GM19463 (cell line): Measurements from ENCODE around the gene NIPSNAP3A.

ENCODE experiments used
- ATAC-seq: cut with Tn5 transposase; IDR thresholded peaks from one replicate; pipeline ENCODE4 v1.9.1; 2021; ENCODE audit warnings: mild to moderate bottlenecking, moderate library complexity; ENCODE audit not compliant: unreplicated experiment

The NIPSNAP3A gene

DNA sequence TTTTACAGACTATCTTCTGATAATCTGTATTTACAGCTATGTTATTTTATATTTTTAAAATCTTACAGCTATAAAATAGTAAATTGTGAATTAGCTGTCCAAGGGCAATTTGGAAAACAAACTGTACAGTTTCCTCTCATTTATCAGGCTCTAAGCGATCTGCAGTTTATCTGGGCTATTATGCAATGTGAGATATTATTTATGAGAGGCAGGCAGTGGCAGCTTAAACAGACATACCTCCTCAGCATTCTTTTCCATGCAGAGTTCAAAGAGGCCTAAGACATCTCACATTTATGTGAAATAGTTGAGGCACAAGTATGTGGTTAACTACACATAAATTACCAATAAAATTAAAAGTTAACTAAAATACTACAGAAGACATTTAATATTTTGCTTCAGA, 26.6 kb downstream of the NIPSNAP3A start:
- no peak for ATAC-seq

- peak; percentile 84 for ATAC-seq
Measured at GRCh38 chr9:104774831-104775573, 27.5 kb downstream of the NIPSNAP3A start.

DNA sequence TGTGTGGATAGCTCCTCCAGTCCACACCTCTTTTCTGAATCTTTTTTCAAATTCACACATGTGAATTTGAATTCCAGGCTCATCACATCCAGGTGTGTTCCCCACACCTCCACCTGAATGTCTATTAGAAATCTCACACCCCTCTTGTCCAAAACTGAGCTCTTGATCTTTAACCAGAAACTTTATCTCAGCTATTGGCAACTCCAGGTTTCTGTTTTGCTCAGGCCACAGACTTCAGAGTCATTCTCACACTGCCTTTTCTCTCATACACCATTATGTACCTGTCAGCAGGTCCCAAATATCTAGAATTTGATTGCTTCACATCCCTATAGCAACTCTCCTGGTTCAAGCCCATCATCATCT, 28.1 kb downstream of the NIPSNAP3A start:
- ATAC-seq: peak; percentile 55

GRCh38 chr9:104775976-104776375, 28.5 kb downstream of the NIPSNAP3A start:
- no peak for ATAC-seq

GRCh38 chr9:104776797-104777196, 29.3 kb downstream of the NIPSNAP3A start:
- no peak for ATAC-seq

DNA sequence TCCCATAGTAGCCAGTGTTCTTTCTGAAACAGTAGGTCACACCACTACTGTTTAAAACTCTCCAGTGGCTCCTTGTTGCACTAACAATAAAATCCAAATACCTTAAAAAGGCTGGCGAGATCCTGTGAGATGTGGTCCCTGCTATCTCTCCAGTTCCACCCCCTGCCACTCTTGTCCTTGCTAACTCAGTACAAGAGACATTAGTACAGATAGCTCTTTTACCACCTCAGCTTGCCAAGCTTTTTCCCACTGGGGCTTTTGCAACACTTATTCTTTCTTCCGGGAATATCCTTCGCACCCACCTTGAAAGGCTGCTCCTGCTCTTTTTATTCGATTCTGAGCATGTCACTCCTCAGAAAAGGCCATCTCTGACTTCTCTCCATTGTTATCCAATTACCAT, 31.3 kb downstream of the NIPSNAP3A start:
- no peak for ATAC-seq

DNA sequence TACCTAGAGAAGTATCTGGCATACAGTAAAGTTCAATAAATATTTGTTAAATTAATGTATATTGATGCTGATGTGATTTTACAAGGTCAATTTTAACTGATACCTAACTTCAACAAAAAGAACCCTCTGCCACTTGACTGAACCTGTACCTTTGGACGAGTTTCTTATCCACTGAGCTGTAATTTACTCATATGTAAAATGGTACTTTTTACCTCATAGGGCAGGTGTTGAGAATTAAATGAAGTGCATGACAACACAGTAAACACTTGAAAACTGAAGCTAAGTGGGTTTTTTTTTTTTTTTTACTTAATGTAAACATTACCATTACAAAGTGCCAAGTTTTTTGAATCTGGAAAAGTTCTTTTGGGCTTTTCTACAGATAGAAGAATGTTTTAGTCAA, 31.9 kb downstream of the NIPSNAP3A start:
- no peak for ATAC-seq

- no peak for ATAC-seq
Measured at GRCh38 chr9:104779946-104780535, 32.6 kb downstream of the NIPSNAP3A start.

GRCh38 chr9:104780796-104781395, 33.4 kb downstream of the NIPSNAP3A start:
- peak; percentile 33 for ATAC-seq

DNA sequence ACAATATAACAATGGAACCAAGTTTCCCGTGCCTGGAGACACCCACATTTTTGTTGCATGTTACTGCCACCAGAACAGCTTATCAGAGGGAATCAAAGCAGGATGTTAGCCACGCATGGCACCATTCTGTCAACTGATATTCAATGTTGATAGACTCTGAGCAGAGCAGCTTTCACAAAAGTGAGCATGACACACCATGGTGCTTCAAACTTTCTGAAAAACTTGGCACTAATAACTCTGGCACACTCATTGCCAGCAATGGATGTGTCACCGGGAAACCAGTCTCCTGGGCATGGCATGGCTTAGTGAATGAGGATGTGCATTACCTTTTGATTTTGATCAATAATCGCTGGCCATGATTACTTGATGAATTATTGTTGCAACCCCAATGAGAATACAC, 36.1 kb downstream of the NIPSNAP3A start:
- ATAC-seq: no peak

GRCh38 chr9:104784098-104784497, 36.6 kb downstream of the NIPSNAP3A start:
- peak; percentile 79 for ATAC-seq

GRCh38 chr9:104786293-104786692, 38.8 kb downstream of the NIPSNAP3A start:
- no peak for ATAC-seq

GRCh38 chr9:104787306-104788015, 40.0 kb downstream of the NIPSNAP3A start:
- ATAC-seq: no peak

GRCh38 chr9:104788251-104788650, 40.8 kb downstream of the NIPSNAP3A start:
- ATAC-seq: no peak

- ATAC-seq: no peak
Measured at GRCh38 chr9:104794070-104794469, 46.6 kb downstream of the NIPSNAP3A start.

- ATAC-seq: no peak
Measured at GRCh38 chr9:104795082-104795481, 47.6 kb downstream of the NIPSNAP3A start.

- no peak for ATAC-seq
Measured at GRCh38 chr9:104795857-104796256, 48.4 kb downstream of the NIPSNAP3A start.

DNA sequence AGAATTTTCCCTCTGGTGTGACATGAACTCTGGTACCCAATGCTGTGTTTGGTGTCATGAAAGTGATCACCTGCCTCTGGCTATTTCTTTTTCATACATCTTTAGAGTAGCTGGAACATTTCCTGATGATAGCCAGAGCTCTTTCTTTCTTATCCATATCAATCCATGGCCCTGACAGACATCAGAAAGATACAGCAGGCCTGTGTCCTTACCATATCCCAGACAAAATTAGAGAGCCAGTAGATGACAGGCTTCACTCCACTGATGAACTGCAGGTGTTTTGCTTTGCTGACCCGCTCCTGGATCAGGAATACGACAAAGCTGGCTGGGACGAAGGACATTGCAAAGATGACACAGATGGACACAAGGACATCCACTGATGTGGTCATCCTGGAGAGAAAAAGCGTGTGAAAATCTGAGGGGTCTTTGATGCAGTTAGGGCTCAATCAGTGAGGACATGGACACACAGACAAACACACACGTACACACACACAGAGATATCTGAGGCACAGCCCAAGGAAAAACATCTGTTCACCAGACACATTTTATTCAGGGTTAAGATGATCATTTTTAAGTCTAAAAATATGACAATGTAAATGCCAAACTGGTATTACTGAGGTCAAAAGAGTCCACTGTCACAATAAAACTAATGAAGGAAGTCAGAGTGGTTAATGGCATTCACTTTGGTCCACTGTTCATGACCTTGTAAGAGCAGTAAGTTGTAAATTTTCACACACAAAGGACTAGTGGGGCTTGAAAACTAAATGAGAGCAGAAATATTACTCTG, 50.9 kb downstream of the NIPSNAP3A start:
- ATAC-seq: no peak

DNA sequence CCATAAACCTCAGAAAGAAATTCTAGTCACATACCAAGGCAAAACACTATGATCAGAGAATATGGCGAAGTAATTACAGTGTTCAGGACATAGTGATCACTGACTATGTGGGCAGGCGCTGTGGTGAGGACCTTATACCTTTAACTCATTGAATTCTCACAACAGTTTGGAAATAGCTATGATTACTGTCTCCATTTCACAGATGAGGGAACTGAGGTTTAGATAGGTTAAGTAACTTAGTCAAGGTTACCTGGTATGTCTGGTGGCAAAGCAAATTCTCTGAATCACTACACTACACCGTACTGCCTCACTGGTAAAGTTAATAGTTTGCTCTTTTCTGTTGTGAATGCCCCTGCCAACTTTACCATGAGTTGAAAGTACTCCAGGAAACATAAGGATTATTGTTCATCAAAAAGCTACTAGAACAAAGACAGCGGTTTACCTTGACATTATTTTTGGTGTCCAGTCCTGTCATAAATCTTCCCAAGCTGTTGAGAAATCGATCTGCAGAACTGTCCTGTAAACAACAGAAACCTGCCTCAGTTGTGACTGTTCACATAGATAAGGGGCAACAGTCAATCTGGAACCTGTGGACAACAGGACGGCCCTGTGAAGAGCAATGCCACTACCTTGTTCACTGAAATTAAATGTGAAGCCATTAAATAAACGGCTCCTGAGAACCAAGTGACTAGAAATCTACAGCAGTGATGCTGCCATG, 52.7 kb downstream of the NIPSNAP3A start:
- ATAC-seq: no peak

DNA sequence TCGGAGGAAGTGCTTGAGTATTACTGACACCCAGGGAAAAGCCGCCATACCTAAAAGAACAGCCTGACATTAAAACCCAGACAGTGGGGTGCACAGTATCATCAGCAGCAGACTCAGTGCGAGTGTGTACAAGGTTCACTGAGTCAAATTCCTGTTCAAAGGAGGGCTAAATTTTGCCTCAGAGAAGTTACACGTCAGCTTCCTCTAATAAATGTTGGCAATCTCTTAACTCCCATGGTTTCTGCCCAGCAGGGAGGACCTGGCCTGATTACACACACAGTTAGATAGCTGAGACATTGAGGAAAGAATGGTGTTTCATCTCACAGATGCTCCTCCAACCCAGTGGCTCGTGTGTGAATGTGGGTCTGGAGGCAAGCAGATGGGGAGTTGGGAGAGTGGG, 54.6 kb downstream of the NIPSNAP3A start:
- no peak for ATAC-seq
